ENCODE data around the gene ATP8A1.

GRCh38 chr4:42612898-42613297, 44.0 kb downstream of the ATP8A1 start:
- TF ChIP-seq, protein P1, sequence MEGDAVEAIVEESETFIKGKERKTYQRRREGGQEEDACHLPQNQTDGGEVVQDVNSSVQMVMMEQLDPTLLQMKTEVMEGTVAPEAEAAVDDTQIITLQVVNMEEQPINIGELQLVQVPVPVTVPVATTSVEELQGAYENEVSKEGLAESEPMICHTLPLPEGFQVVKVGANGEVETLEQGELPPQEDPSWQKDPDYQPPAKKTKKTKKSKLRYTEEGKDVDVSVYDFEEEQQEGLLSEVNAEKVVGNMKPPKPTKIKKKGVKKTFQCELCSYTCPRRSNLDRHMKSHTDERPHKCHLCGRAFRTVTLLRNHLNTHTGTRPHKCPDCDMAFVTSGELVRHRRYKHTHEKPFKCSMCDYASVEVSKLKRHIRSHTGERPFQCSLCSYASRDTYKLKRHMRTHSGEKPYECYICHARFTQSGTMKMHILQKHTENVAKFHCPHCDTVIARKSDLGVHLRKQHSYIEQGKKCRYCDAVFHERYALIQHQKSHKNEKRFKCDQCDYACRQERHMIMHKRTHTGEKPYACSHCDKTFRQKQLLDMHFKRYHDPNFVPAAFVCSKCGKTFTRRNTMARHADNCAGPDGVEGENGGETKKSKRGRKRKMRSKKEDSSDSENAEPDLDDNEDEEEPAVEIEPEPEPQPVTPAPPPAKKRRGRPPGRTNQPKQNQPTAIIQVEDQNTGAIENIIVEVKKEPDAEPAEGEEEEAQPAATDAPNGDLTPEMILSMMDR (conservative IDR thresholded peaks at IDR 0.05; ENCODE audit: low read length), result no peak
- no peak for TF ChIP-seq EZH2phosphoT487 (IDR thresholded peaks at IDR 0.05; ENCODE audit: borderline replicate concordance, low read depth, low read length)
